Bone marrow (tissue), 2 donors: Measurements from ENCODE around the gene UNK.
"Not testable (repeated sequence)": the region's sequence is repeated elsewhere in the genome, so short reads cannot be mapped to it uniquely, and the experiment has no call there.

ENCODE experiments used
- DNase-seq, 2 donors: peaks; one replicate each; lab custom pipeline; 2025; lab: John Stamatoyannopoulos, UW

UNK gene

GRCh38 chr17:75806822-75807500 lies 22.4 kb downstream of the UNK start:
- DNase-seq = no peak

- DNase-seq = no peak
Observed at GRCh38 chr17:75807861-75808260, 23.3 kb downstream of the UNK start.

- no peak for DNase-seq
Observed at GRCh38 chr17:75808549-75808904, 23.9 kb downstream of the UNK start.

GRCh38 chr17:75808905-75809621 lies 24.5 kb downstream of the UNK start:
- no peak for DNase-seq

GRCh38 chr17:75809631-75810111 lies 25.1 kb downstream of the UNK start:
- no peak for DNase-seq

GRCh38 chr17:75810216-75810615 lies 25.6 kb downstream of the UNK start:
- DNase-seq = no peak

GRCh38 chr17:75810756-75811155 lies 26.1 kb downstream of the UNK start:
- not testable (repeated sequence) for DNase-seq

GRCh38 chr17:75811174-75811573 lies 26.6 kb downstream of the UNK start:
- no peak for DNase-seq

GRCh38 chr17:75812096-75813013 lies 27.7 kb downstream of the UNK start:
- DNase-seq = no peak

GRCh38 chr17:75813081-75814020 lies 28.7 kb downstream of the UNK start:
- no peak for DNase-seq

GRCh38 chr17:75814021-75814395 lies 29.4 kb downstream of the UNK start:
- DNase-seq = no peak

GRCh38 chr17:75814900-75815373 lies 30.3 kb downstream of the UNK start:
- DNase-seq = no peak

- DNase-seq = no peak
Observed at GRCh38 chr17:75815399-75815798, 30.8 kb downstream of the UNK start.

GRCh38 chr17:75816693-75817092 lies 32.1 kb downstream of the UNK start:
- no peak for DNase-seq

- no peak for DNase-seq
Observed at GRCh38 chr17:75817571-75817970, 33.0 kb downstream of the UNK start.

- no peak for DNase-seq
Observed at GRCh38 chr17:75818326-75818885, 33.8 kb downstream of the UNK start.

- DNase-seq = no peak
Observed at GRCh38 chr17:75819116-75819515, 34.5 kb downstream of the UNK start.

GRCh38 chr17:75819678-75820077 lies 35.1 kb downstream of the UNK start:
- DNase-seq = no peak

- no peak for DNase-seq
Observed at GRCh38 chr17:75820094-75821080, 35.8 kb downstream of the UNK start.

- no peak for DNase-seq
Observed at GRCh38 chr17:75821552-75821951, 36.9 kb downstream of the UNK start.
